Heart left ventricle (tissue), 16 donors: ENCODE data around the gene CLK3. TPM values are rescaled to one million over a fixed set of nuclear protein-coding genes. Genes with fewer than 3 reads are reported as not detected.
"Not testable (repeated sequence)": the region's sequence is repeated elsewhere in the genome, so short reads cannot be mapped to it uniquely, and the experiment has no call there.

Experiments used
- ATAC-seq, 4 donors: fragments of 200-7000 bp; cut with Tn5 transposase; one replicate each; pipeline ENCODE4 v1.9.1; 2020 to 2022; ENCODE audit warnings: moderate library complexity in 4 of 4, mild to moderate bottlenecking in 3 of 4, moderate number of reproducible peaks in 1 of 4
- DNase-seq, 5 donors: peaks; one replicate each; pipeline ENCODE4 v3.0.0-alpha.2; 2020
- H3K27ac ChIP-seq, 12 donors: fragments of 200-600 bp; sonication (generic) in 4 of 12; one replicate each; pipeline versions ENCODE4 v1.5.0 to v1.8.0; 2016 to 2022; ENCODE audit warnings: mild to moderate bottlenecking in 2 of 12
- H3K27me3 ChIP-seq, 9 donors: fragments of 200-600 bp; sonication (generic) in 2 of 9; one replicate each; pipeline versions ENCODE4 v1.5.1 to v1.8.0; 2016 to 2022; ENCODE audit warnings: mild to moderate bottlenecking in 3 of 9
- H3K36me3 ChIP-seq, 9 donors: fragments of 200-600 bp; sonication (generic) in 2 of 9; one replicate each; pipeline versions ENCODE4 v1.5.0 to v1.8.0; 2018 to 2022; ENCODE audit warnings: mild to moderate bottlenecking in 2 of 9
- H3K4me1 ChIP-seq, 12 donors: fragments of 200-600 bp; sonication (generic) in 4 of 12; one replicate each; pipeline versions ENCODE4 v1.5.0 to v1.8.0; 2016 to 2022; ENCODE audit warnings: mild to moderate bottlenecking in 3 of 12
- H3K4me3 ChIP-seq, 12 donors: fragments of 200-600 bp; sonication (generic) in 4 of 12; one replicate each; pipeline versions ENCODE4 v1.5.0 to v1.8.0; 2017 to 2022; ENCODE audit warnings: mild to moderate bottlenecking in 9 of 12, moderate library complexity in 4 of 12
- H3K9me3 ChIP-seq, 12 donors: fragments of 200-600 bp; sonication (generic) in 4 of 12; one replicate each; pipeline versions ENCODE4 v1.5.0 to v1.8.0; 2016 to 2022; ENCODE audit warnings: mild to moderate bottlenecking in 1 of 12
- POLR2A ChIP-seq, 2 donors: fragments of 450-650 bp; IDR thresholded peaks; one replicate each; pipeline ENCODE4 v1.6.1; 2017; ENCODE audit warnings: antibody characterized with exemption in 2 of 2, mild to moderate bottlenecking in 2 of 2, moderate library complexity in 2 of 2
- whole genome bisulfite sequencing, 4 donors: extraction: QIAGEN DNeasy Blood & Tissue Kit in 2 of 4; methylation state at CpG; one replicate each; pipeline versions ENCODE4 v1.1.5 to v1.1.7; 2013 to 2018; 5-methylcytosine and 5-hydroxymethylcytosine counted together
- intact Hi-C, 10 donors: fragments of 100-400 bp; cut with DNase I; formaldehyde crosslinking; loops; one replicate each; pipeline versions ENCODE4 v1.11.1 to v1.14.2; 2022
- polyA plus RNA-seq, 2 donors: library from polyadenylated mRNA; stranded (reverse); fragments of 200-250 nt; gene quantifications; one replicate each; pipeline ENCODE4 v1.2.3, GENCODE V29; 2013
- total RNA-seq, 9 donors: library from RNA; depleted of rRNA in 2 of 9; stranded (reverse); fragments of >200 nt in 2 of 9; fragmentation: NEBNext Ultra II Directional in 3 of 9; extraction: Animal tissue kit (Norgen Biotek cat#: 25700) in 3 of 9; gene quantifications; one replicate each; pipeline versions ENCODE4 v1.1.0 to v1.2.4, GENCODE V29; 2016 to 2023
- TF ChIP-seq, protein P1 (sequence below), 12 donors: fragments of 200-600 bp; sonication (generic) in 4 of 12; IDR thresholded peaks; one replicate each; pipeline versions ENCODE4 v1.5.0 to v1.8.0; 2018 to 2022; ENCODE audit warnings: antibody characterized with exemption in 12 of 12, mild to moderate bottlenecking in 5 of 12
- donor health status: ischemic (EF 13 %, LVEDD 7.1; RV severe dilation, severe dysfunction).
- donor health status: healthy with polysubstance abuse.
- donor health status: DM: no; HTN: yes; CAD: no.
- donor health status: DM: no; HTN: no; CAD: no.
- donor health status: ischemic (EF 25% LVEDD 6.9; RV normal size, moderate dysfunction).
- donor health status: ischemic (EF 25% LVEDD 5.7; RV mildly dilated, moderate dysfunction).
- donor health status: healthy.
- donor health status: DM: yes; HTN: yes; CAD: no.
- donor health status: ischemic (EF 35%, LVEDD 5.7; RV mildly dilated, moderate dysfunction).
- donor health status: nonischemic (EF 11% LVEDD 7.7; RV severe dilation, severe dysfunction).
- donor health status: DM: yes; HTN: yes; CAD: no.
- donor health status: PGD.
- donor health status: ischemic (EF 29% LVEDD 5.4; RV normal size, mild dysfunction).
- donor health status: nonischemic (EF 23%, LVEDD 6.1; RV moderate dilation, normal function).

CLK3 gene
- total and polyA plus RNA-seq, 11 donors: 31.0 to 75.9 (median 48.5) TPM

DNA sequence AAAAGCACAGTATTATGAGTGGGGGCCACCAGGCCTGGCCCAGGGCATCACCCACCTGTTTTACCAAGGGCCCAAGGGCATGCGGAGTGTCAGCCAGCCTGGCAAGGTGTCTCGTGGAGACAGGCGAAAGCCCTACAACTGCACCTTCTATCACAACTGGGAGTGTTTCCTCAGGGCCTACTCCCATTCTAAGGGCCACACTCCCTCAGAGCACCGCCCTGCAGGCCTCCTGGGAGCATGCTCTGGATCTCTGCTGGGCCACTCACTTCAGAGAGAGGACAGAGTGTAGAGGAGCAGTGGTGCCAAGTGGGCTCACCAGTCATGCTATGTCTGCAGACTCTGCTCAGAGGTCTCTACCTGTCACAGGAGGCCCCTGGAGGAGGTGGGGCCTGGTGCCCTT lies 21.2 kb upstream of the CLK3 start:
- WGBS, 4 donors: 96 to 97% (median 96%) methylated on average over 4 of the region's 4 CpGs
- no peak overlapping the region for H3K4me3 ChIP-seq
- TF ChIP-seq, protein P1, sequence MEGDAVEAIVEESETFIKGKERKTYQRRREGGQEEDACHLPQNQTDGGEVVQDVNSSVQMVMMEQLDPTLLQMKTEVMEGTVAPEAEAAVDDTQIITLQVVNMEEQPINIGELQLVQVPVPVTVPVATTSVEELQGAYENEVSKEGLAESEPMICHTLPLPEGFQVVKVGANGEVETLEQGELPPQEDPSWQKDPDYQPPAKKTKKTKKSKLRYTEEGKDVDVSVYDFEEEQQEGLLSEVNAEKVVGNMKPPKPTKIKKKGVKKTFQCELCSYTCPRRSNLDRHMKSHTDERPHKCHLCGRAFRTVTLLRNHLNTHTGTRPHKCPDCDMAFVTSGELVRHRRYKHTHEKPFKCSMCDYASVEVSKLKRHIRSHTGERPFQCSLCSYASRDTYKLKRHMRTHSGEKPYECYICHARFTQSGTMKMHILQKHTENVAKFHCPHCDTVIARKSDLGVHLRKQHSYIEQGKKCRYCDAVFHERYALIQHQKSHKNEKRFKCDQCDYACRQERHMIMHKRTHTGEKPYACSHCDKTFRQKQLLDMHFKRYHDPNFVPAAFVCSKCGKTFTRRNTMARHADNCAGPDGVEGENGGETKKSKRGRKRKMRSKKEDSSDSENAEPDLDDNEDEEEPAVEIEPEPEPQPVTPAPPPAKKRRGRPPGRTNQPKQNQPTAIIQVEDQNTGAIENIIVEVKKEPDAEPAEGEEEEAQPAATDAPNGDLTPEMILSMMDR (IDR thresholded peaks at IDR 0.05): no peak
- no peak for TF ChIP-seq POLR2A (IDR thresholded peaks at IDR 0.05)
- peaks cover 0 to 43% (median 35%) of the 10 kb centered on the region in 9 donors for H3K36me3 ChIP-seq
- intact Hi-C loops: no loop called here
- peaks cover 0 to 24% (median 11%) of the 10 kb centered on the region in 12 donors for H3K4me1 ChIP-seq
- H3K27me3 ChIP-seq: no peaks in the 10 kb centered on the region
- no peak for ATAC-seq
- H3K27ac ChIP-seq: no peak overlapping the region
- H3K9me3 ChIP-seq: no peaks in the 10 kb centered on the region
- DNase-seq: peak in 1 of 5 donors; percentile 42

DNA sequence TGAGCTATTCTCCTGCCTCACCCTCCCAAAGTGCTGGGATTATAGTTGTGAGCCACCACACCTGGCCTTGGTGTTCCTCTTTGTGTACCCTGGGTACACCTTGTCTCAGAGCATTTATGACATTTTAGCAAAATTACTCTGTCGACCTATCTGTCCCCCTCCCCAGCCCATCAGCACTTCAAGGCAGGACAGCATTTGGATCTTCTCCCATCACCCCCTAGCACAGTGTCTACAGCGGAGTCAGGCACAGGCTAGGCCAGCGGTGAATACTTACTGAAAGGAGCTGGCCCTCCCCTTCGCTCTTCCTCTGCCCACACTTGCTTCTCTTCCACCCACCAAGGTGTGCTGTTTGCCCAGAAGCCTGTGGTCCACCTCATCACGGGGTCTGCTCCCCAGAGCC lies 20.4 kb upstream of the CLK3 start:
- intact Hi-C loops: loop anchor here in 1 of 10 donors (5.0 kb wide), 1 partner anchor 53 kb away; the partner anchor contains the start of gene ARID3B
- Histone ChIP-seq H3K27me3 (no peaks in the 10 kb centered on the region), H3K4me1 (peaks cover 3 to 22% (median 17%) of the 10 kb centered on the region in 12 donors), H3K27ac (no peak overlapping the region), H3K9me3 (no peaks in the 10 kb centered on the region), H3K4me3 (no peak overlapping the region), H3K36me3 (peaks cover 0 to 41% (median 29%) of the 10 kb centered on the region in 9 donors)
- 91 to 96% (median 93%) methylated on average over 5 of the region's 5 CpGs for WGBS, 4 donors
- TF ChIP-seq, protein P1 (IDR thresholded peaks at IDR 0.05): no peak
- no peak for TF ChIP-seq POLR2A (IDR thresholded peaks at IDR 0.05)
- ATAC-seq (no peak), DNase-seq (peak in 1 of 5 donors; percentile 24)

DNA sequence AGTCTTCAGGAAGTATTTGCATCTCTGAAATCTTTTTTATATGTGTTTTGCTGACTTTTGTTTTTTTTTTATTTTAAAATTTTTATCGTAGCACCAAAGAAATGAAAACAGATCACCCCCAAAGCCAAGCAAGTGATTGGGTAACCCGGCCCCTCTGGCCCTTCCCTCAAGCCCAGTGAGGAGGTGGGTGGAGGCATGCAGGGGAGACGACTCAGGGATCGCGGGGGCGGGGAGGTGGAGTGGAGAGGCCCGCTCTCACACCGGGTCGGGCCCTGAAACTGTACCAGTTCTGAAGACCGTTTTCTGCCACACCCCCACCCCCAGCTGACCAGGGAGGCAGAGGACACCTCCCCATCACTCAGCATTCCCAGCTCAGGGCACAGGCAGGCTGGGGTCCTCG lies 18.9 kb upstream of the CLK3 start:
- not testable (repeated sequence) for H3K27ac ChIP-seq, H3K9me3 ChIP-seq, H3K4me3 ChIP-seq, ATAC-seq, H3K27me3 ChIP-seq
- Histone ChIP-seq H3K4me1 (peaks cover 3 to 33% (median 20%) of the 10 kb centered on the region in 12 donors), H3K36me3 (peaks cover 0 to 28% (median 15%) of the 10 kb centered on the region in 9 donors)
- intact Hi-C loops: loop anchor here in 1 of 10 donors (5.0 kb wide), 1 partner anchor 54 kb away; the partner anchor contains the start of gene ARID3B
- WGBS, 4 donors: 76 to 82% (median 80%) methylated on average over 10 to 11 of the region's 11 CpGs
- peak in 1 of 5 donors; percentile 35 for DNase-seq

DNA sequence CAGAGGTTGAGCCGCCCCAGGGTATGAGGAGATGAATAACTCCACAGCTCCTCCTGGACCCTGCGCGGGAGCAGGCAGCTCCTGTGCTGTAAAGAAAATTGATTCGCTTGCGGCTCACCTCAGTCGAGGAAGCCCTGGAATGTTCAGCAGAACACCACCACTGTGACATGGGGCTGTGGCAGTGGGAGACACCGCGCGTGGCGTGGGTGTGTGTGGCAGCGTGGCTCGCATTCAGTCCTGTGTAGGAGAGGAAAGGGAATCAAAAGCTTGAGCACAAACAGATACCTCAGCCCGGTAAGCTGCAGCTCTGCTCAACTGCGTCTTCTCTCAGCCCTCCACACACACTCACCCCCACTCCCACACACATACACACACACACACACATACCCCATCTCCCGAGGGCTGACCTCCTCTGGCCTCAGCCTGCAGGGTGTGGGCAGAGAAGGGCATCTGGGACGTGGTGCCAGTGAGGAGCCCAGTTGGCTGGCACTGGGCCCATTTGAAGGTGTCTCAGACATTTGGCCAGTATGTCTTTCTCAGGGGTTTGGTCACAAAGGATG lies 18.4 kb upstream of the CLK3 start:
- DNase-seq: peak in 2 of 5 donors; percentile 6 to 21
- not testable (repeated sequence) for ATAC-seq, H3K9me3 ChIP-seq, H3K27me3 ChIP-seq, H3K4me3 ChIP-seq
- intact Hi-C loops: loop anchor here in 1 of 10 donors (5.0 kb wide), 1 partner anchor 55 kb away; the partner anchor contains the start of gene ARID3B
- Histone ChIP-seq H3K4me1 (peaks cover 3 to 35% (median 20%) of the 10 kb centered on the region in 12 donors), H3K27ac (peak overlapping the region in 1 of 12 donors; percentile 93), H3K36me3 (peaks cover 0 to 23% (median 10%) of the 10 kb centered on the region in 9 donors)
- WGBS, 4 donors: 84 to 93% (median 90%) methylated on average over 12 to 16 of the region's 16 CpGs

DNA sequence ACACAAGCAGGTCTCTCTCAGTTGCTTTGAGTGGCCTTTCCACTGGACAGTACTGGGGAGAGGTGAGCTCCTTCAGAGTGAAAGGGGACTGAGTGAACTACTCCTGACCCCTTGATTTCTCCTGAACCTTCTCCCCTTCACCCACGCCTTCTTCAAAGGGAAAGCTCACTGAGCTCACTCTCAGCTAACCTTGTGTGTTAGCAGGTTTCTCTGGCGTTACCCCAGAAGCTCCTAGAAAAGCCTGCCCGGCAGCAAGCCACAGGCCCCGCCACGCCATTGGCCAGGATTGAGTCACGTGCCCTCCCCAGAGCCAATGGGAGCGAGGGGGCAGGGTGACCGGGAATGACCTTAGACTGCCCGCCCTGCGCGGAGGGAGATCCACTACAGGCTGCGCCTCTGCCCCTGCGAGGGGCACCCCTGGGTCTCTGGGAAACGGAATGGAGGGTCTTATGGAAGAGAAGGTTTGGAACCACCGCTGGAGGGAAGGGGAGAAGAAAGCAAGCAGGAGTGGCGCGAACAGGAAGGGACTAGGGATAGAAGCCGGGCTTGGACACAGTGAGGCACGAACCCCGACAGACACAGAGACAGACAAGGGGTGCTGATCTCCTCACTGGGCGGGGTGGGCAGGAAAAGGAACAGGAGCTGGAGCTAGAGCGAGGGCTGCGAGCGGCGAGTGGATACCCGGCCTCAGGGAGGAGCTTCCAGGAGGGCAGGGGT lies 17.4 kb upstream of the CLK3 start:
- intact Hi-C loops: loop anchor here in 4 of 10 donors (1.0 to 5.0 kb wide), 5 partner anchors 17 to 57 kb away; partner anchors contain the start of genes CLK3 (in 4 of the 4) and ARID3B (in 2 of the 4)
- Histone ChIP-seq H3K27ac (peak overlapping the region; percentile 65 to 93 (median 90)), H3K9me3 (no peaks in the 10 kb centered on the region), H3K36me3 (peaks cover 0 to 14% (median under 1%) of the 10 kb centered on the region in 9 donors), H3K4me1 (peaks cover 3 to 39% (median 20%) of the 10 kb centered on the region in 12 donors), H3K4me3 (peak overlapping the region; percentile 45 to 81 (median 68)), H3K27me3 (no peaks in the 10 kb centered on the region)
- peak; percentile 97 to 99 (median 98) for ATAC-seq
- TF ChIP-seq, protein P1 (IDR thresholded peaks at IDR 0.05): no peak
- peak; percentile 57 to 92 for TF ChIP-seq POLR2A (IDR thresholded peaks at IDR 0.05)
- DNase-seq: peak; percentile 96 to 97 (median 96)
- 1 to 4% (median 2%) methylated on average over 26 of the region's 26 CpGs for whole genome bisulfite sequencing, 4 donors
